Astrocyte (in vitro differentiated cells and primary cell): ENCODE measurements around the gene CORIN. TPM values are rescaled to one million over a fixed set of nuclear protein-coding genes. Genes with fewer than 3 reads are reported as not detected.
A peak's percentile ranks its signal among the peaks of the same experiment; 100 is the strongest.

ENCODE experiments used
- DNase-seq: peaks from one replicate; pipeline ENCODE4 v3.0.0-alpha.2; 2010; ENCODE audit warnings: low read depth
- FAIRE-seq: peaks from 2 replicates; lab custom pipeline; 2011; peaks lifted over from hg19 to GRCh38; lab: Jason Lieb, UNC
- H2AFZ ChIP-seq: 2 replicates; pipeline ENCODE4 v1.6.0; 2012; ENCODE audit warnings: low read depth, low read length, inconsistent platforms
- H3K27ac ChIP-seq: 2 replicates; pipeline ENCODE4 v1.5.1; 2011; ENCODE audit warnings: low read depth, low read length, inconsistent platforms
- H3K27me3 ChIP-seq: 2 replicates; pipeline ENCODE4 v1.6.0; 2011; ENCODE audit warnings: low read length, inconsistent platforms; ENCODE audit not compliant: insufficient read depth
- H3K36me3 ChIP-seq: 2 replicates; pipeline ENCODE4 v1.5.1; 2011; ENCODE audit warnings: low read length, inconsistent platforms; ENCODE audit not compliant: insufficient read depth
- H3K4me1 ChIP-seq: 2 replicates; pipeline ENCODE4 v1.5.1; 2011; ENCODE audit warnings: low read length, inconsistent platforms; ENCODE audit not compliant: insufficient read depth
- H3K4me2 ChIP-seq: 2 replicates; pipeline ENCODE4 v1.6.0; 2012; ENCODE audit warnings: low read length, inconsistent platforms
- H3K4me3 ChIP-seq: 2 replicates; pipeline ENCODE4 v1.5.1; 2011; ENCODE audit warnings: low read depth, mild to moderate bottlenecking, low read length, inconsistent platforms; ENCODE audit not compliant: insufficient read depth
- H3K79me2 ChIP-seq: 2 replicates; pipeline ENCODE4 v1.6.0; 2012; ENCODE audit warnings: mild to moderate bottlenecking, low read length, inconsistent platforms; ENCODE audit not compliant: insufficient read depth
- H3K9ac ChIP-seq: 2 replicates; pipeline ENCODE4 v1.6.0; 2012; ENCODE audit warnings: mild to moderate bottlenecking, low read length, inconsistent platforms
- H3K9me3 ChIP-seq: 2 replicates; pipeline ENCODE4 v1.5.1; 2012; ENCODE audit warnings: low read depth, mild to moderate bottlenecking, low read length, inconsistent platforms; ENCODE audit not compliant: insufficient read depth
- H4K20me1 ChIP-seq: 2 replicates; pipeline ENCODE4 v1.6.0; 2012; ENCODE audit warnings: low read length, inconsistent platforms; ENCODE audit not compliant: insufficient read depth
- H3K27ac Mint-ChIP-seq: one replicate; pipeline ENCODE4 v1.8.0; 2021; ENCODE audit warnings: mild to moderate bottlenecking, mixed read lengths; ENCODE audit not compliant: unreplicated experiment
- H3K27me3 Mint-ChIP-seq: one replicate; pipeline ENCODE4 v1.8.0; 2021; ENCODE audit warnings: low read depth, mixed read lengths; ENCODE audit not compliant: unreplicated experiment
- H3K36me3 Mint-ChIP-seq: one replicate; pipeline ENCODE4 v1.8.0; 2021; ENCODE audit warnings: low read depth, mixed read lengths; ENCODE audit not compliant: unreplicated experiment
- H3K4me1 Mint-ChIP-seq: one replicate; pipeline ENCODE4 v1.8.0; 2021; ENCODE audit warnings: low read depth, mixed read lengths; ENCODE audit not compliant: unreplicated experiment
- H3K4me3 Mint-ChIP-seq: one replicate; pipeline ENCODE4 v1.8.0; 2021; ENCODE audit warnings: mild to moderate bottlenecking, moderate library complexity, mixed read lengths; ENCODE audit not compliant: unreplicated experiment
- H3K9me3 Mint-ChIP-seq: one replicate; pipeline ENCODE4 v1.8.0; 2021; ENCODE audit warnings: mild to moderate bottlenecking, mixed read lengths; ENCODE audit not compliant: unreplicated experiment
- EZH2 ChIP-seq: IDR thresholded peaks from 2 replicates; pipeline ENCODE4 v1.6.1; 2012; ENCODE audit warnings: mild to moderate bottlenecking, low read length, inconsistent platforms; ENCODE audit not compliant: insufficient read depth
- total RNA-seq: library from RNA; stranded (reverse); gene quantifications from 2 replicates; pipeline ENCODE4 v1.2.1, GENCODE V29; 2021
- TF ChIP-seq, protein P1 (sequence below): IDR thresholded peaks from 2 replicates; pipeline ENCODE4 v1.5.1; 2011; ENCODE audit warnings: low read depth, mild to moderate bottlenecking, inconsistent platforms, low read length, moderate library complexity; ENCODE audit not compliant: insufficient read depth

The CORIN gene
- total RNA-seq, 1 donor from 2014 or later = 0.20 TPM

GRCh38 chr4:47855350-47855749 is 17.5 kb upstream of the CORIN start:
- TF ChIP-seq, protein P1, sequence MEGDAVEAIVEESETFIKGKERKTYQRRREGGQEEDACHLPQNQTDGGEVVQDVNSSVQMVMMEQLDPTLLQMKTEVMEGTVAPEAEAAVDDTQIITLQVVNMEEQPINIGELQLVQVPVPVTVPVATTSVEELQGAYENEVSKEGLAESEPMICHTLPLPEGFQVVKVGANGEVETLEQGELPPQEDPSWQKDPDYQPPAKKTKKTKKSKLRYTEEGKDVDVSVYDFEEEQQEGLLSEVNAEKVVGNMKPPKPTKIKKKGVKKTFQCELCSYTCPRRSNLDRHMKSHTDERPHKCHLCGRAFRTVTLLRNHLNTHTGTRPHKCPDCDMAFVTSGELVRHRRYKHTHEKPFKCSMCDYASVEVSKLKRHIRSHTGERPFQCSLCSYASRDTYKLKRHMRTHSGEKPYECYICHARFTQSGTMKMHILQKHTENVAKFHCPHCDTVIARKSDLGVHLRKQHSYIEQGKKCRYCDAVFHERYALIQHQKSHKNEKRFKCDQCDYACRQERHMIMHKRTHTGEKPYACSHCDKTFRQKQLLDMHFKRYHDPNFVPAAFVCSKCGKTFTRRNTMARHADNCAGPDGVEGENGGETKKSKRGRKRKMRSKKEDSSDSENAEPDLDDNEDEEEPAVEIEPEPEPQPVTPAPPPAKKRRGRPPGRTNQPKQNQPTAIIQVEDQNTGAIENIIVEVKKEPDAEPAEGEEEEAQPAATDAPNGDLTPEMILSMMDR = no peak
- TF ChIP-seq EZH2 = no peak
- FAIRE-seq (peak; percentile 43), DNase-seq (peak; percentile 68)
- H4K20me1 ChIP-seq = no peaks in the 10 kb centered on the region
- H3K4me1 ChIP-seq = peaks cover 6% of the 10 kb centered on the region
- no peaks in the 10 kb centered on the region for H3K27me3 ChIP-seq
- H3K36me3 Mint-ChIP-seq = peaks cover 3% of the 10 kb centered on the region
- H2AFZ ChIP-seq = no peak overlapping the region
- H3K9me3 ChIP-seq = no peaks in the 10 kb centered on the region
- no peak overlapping the region for H3K9ac ChIP-seq
- H3K27me3 Mint-ChIP-seq = no peaks in the 10 kb centered on the region
- no peak overlapping the region for H3K4me3 Mint-ChIP-seq
- no peak overlapping the region for H3K4me3 ChIP-seq
- no peaks in the 10 kb centered on the region for H3K79me2 ChIP-seq
- peaks cover 9% of the 10 kb centered on the region for H3K4me1 Mint-ChIP-seq
- no peak overlapping the region for H3K27ac Mint-ChIP-seq
- H3K36me3 ChIP-seq = peaks cover 12% of the 10 kb centered on the region
- no peak overlapping the region for H3K4me2 ChIP-seq
- H3K27ac ChIP-seq = no peak overlapping the region
- H3K9me3 Mint-ChIP-seq = no peaks in the 10 kb centered on the region

GRCh38 chr4:47852136-47852535 is 14.3 kb upstream of the CORIN start:
- peak overlapping the region; percentile 52 for H3K4me2 ChIP-seq
- peaks cover 9% of the 10 kb centered on the region for H3K4me1 Mint-ChIP-seq

GRCh38 chr4:47849466-47849865 is 11.6 kb upstream of the CORIN start:
- FAIRE-seq = no peak

More at GRCh38 chr4:47852136-47852535, 14.3 kb upstream of the CORIN start:
- H3K36me3 ChIP-seq = peaks cover 12% of the 10 kb centered on the region
- no peak for TF ChIP-seq EZH2
- TF ChIP-seq, protein P1 = no peak
- H3K27ac ChIP-seq = no peak overlapping the region
- H3K79me2 ChIP-seq = no peaks in the 10 kb centered on the region
- no peaks in the 10 kb centered on the region for H3K27me3 ChIP-seq
- DNase-seq (peak; percentile 89), FAIRE-seq (peak; percentile 26)
- H3K9me3 ChIP-seq = no peaks in the 10 kb centered on the region
- H3K4me1 ChIP-seq = peaks cover 6% of the 10 kb centered on the region
- Mint-ChIP-seq H3K27ac (no peak overlapping the region), H3K36me3 (peaks cover 3% of the 10 kb centered on the region), H3K9me3 (no peaks in the 10 kb centered on the region), H3K27me3 (no peaks in the 10 kb centered on the region), H3K4me3 (no peak overlapping the region)
- H4K20me1 ChIP-seq = no peaks in the 10 kb centered on the region
- no peak overlapping the region for H3K9ac ChIP-seq
- H2AFZ ChIP-seq = no peak overlapping the region
- no peak overlapping the region for H3K4me3 ChIP-seq

More at GRCh38 chr4:47849466-47849865, 11.6 kb upstream of the CORIN start:
- DNase-seq = no peak
- TF ChIP-seq EZH2 = no peak
- TF ChIP-seq, protein P1 = no peak
- Histone ChIP-seq H3K79me2 (no peaks in the 10 kb centered on the region), H3K9me3 (no peaks in the 10 kb centered on the region), H2AFZ (no peak overlapping the region), H3K27me3 (no peaks in the 10 kb centered on the region), H4K20me1 (no peaks in the 10 kb centered on the region), H3K4me2 (no peak overlapping the region), H3K4me1 (peaks cover 6% of the 10 kb centered on the region), H3K4me3 (no peak overlapping the region), H3K9ac (no peak overlapping the region), H3K36me3 (peaks cover 12% of the 10 kb centered on the region), H3K27ac (no peak overlapping the region)
- Mint-ChIP-seq H3K4me1 (peaks cover 9% of the 10 kb centered on the region), H3K27me3 (no peaks in the 10 kb centered on the region), H3K36me3 (peaks cover 7% of the 10 kb centered on the region), H3K27ac (no peak overlapping the region), H3K4me3 (no peak overlapping the region), H3K9me3 (peaks cover 2% of the 10 kb centered on the region)
